Glomerular endothelial cell (primary cell): ENCODE measurements around the gene ACTG2. TPM values are rescaled to one million over a fixed set of nuclear protein-coding genes. Genes with fewer than 3 reads are reported as not detected.
"Not testable (repeated sequence)": the region's sequence is repeated elsewhere in the genome, so short reads cannot be mapped to it uniquely, and the experiment has no call there.

ENCODE experiments used
- DNase-seq: peaks from one replicate; pipeline ENCODE4 v3.0.0-alpha.2; 2011; ENCODE audit warnings: low read depth, low spot score; ENCODE audit errors: extremely low read depth
- total RNA-seq: library from RNA; depleted of rRNA; stranded (reverse); fragments of >200 nt; gene quantifications from 2 replicates; pipeline ENCODE4 v1.2.3, GENCODE V29; 2015

Gene ACTG2
- total RNA-seq, 1 donor from 2014 or later, result 1.6 TPM

DNA sequence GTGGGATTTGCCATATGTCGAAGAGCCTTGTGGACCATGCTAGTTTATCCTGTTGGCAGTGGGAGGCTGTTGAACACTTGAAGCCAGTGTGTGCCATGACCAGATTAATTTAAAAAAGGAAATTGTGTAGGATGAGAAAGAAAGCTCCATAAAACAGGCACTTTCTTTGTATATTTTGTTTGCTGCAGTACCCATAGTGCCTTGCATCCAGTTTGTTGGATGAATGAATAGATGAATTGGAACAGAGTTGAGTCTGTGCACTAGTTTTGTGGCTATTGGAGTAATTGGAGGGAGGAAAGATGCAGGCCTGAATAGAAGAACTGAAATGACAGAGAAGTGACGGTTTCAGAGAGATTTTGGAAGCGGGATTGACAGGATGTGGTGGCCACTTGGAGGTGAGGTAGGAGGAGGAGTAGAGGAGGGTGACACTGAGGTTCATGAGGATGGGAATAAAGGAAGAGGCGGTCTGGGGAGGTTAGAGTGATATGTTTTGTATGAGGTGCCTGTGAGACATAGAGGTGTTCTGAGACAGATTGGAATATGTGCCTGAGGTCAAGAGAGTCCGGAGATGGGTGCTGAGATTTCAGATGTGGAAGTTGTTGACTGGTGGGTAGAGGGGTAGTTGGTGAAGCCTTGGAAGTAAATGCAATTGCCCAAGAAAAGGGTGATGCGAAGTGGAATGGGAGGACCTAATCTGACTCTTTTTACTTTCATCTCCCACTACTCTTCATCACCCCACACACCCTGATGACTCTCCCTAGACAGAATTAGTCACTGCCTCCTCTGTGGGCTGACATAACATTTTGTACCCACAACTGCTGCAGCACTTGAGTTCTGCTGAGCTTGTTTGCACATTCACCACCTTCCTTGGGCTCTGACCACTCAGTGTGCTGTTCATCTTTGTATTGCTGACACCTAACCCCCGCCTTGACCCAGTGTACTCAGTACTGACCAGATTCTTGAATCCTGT lies 39.0 kb downstream of the ACTG2 start:
- no peak for DNase-seq

DNA sequence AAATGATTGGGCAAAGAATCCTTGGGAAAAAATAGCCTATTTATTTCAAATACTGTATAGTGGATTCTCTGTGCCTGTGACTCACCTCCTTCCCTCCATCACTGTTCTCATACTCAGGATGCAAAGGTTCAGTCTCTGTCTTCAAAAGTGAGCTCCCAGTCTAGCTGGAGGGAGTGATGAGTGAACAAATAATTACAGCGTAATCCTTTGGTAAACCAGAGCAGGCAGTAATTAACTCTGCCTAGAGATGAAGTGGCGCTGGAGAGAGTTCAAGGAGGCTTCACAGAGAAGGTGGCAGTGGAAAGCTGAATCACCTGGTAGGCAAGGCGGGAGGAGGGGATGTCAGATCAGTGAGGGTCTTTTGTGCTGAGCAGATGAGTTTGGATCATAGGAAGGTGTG lies 40.4 kb downstream of the ACTG2 start:
- DNase-seq, result no peak

DNA sequence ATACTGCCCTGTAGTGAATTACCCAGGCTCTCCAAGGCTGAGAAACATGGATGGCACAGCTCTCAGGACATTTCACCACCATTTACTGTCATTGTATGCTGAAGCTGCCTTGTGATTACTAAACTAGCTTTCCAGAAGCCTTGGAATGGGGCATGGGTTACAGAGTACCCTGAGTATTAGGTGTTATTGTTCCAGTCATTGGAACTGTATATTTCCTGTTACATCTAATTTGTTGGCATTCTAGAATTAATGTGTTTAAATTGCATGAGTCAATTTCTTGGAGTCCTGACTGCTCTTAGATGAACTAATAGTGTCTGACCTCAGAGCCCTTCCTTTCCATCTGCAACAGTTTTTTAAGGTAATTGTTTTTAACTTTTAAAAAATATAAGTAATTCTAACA lies 42.8 kb downstream of the ACTG2 start:
- no peak for DNase-seq

DNA sequence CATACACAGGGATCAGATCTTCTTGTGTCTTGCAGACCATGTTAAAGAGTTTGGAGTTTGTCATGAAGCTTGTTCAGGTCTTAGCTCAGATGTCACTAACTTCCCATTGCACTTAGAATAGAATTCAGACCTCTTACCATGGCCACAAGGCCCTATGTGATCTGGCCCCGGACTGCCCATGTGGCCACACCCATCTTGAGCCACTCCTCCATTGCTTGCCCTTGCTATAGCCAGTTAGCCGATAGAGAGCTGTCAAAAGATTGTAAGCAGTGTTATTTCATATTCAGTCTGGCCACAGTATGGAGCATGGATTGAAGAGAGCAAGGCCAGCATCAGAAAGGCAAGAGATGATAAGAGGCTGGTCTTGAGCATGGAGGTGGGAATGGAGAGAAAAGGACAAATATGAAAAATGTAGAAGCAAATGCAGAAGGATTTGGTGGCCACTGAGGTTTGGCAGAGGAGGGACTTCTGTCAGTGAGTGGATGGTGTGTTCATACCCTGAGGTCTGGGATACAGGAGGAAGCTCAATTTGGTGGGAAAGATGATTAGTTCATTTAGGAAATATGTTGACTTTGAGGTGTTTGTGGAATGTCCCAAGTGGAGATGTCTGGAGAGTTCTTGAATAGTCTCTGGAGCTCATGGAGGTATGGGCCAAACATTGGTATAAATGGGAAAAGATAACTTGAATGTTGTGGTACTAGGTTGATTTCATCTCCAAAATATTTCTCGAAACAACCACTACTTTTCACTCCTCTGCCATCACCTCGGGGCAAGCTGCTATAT lies 44.5 kb downstream of the ACTG2 start:
- DNase-seq, result no peak

DNA sequence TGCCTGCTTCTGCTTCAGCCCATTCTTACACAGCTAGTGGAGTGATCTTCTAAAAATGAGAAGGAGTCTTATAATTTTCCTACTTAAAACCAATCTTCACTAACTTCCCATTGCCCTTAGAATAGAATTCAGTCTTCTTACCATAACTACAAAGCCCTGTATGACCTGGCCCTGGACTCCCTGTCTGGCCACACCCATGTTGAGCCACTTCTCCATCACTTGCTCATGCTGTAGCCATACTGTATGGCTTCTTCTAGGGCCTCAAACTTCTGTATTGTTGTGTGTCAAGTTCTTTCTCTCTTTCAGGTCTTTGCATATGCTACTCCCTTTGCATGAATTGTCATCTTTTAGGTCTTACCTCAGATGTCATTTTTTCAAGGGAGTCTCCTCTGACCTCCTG lies 45.1 kb downstream of the ACTG2 start:
- DNase-seq, result no peak

DNA sequence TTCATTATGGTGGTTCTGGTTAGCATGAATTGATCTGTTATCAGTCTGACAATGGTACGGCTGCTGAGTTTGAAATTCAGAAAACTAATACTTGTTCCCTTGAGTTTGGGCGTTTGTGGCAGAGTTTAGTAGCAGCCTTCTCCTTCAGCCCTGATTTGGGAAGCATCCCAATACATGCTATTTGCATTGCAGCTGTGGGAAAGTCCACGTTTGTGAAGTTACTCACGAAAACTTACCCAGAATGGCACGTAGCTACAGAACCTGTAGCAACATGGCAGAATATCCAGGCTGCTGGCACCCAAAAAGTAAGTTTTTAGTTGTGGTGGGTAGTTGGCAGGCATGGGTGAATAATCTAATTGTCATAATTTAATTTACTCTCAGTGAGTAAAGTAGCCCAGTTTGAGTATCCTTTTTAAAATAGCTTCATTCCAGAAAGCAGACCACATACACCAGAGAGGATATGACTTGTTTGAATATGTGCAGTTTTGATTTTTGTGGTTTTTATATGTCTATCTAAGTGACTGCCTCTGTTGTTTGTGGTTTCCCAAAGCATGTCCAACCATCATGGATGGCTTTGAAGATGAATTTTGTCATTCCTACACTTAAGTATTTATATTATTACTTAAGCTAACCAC lies 46.0 kb downstream of the ACTG2 start:
- DNase-seq, result no peak

DNA sequence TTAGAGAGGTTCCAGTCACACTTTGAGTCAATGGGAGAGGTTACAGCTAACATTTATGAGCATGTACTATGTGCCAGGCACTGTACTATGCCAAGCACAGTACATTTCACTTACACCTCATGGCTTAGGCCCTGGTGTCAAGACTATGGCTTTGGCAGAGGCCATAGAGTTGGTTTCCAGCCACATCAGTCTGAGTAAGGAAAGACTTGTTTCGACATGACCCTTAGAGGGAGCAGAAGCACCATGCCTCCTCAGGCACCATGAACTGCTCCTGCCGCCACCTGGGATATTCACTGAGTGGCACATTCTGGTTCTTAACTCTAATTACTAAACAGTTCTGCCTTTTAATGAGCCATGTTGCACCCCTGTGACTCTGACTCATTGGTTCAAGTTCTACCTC lies 46.6 kb downstream of the ACTG2 start:
- no peak for DNase-seq

DNA sequence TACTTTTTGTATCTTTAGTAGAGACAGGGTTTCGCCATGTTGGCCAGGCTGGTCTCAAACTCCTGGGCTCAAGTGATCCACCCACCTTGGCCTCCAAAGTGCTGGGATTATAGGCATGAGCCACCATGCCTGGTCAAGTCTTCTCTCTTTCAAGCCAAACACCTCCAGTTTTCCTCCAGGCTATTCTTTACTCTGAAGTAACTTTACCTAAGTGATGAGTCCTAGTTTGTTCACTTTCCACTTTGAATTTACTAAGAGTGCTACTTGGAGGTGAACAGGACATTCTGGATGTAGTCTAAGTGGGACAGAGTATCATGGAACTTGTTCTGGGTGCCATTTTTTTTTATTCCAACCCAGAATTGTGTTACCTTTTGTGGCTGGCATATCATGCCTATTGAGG lies 47.3 kb downstream of the ACTG2 start:
- DNase-seq, result not testable (repeated sequence)

DNA sequence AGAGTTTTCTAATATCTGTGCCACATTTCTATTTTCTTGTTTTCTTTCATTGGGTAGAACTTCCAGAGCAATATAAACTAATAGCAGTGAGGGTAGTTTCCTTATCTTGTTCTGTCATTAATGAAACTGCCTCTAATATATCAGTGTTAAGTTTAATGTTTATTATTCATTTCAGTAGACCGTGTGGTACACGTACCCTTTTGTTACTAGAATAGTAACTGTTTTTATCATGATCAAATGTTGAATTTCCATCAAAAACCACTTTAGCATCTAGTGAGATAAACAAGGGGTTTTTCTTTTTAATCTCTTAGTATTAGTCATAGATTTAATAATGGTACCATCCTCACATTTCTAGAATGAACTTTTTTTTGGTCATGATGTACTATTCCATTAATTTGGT lies 49.9 kb downstream of the ACTG2 start:
- no peak for DNase-seq

DNA sequence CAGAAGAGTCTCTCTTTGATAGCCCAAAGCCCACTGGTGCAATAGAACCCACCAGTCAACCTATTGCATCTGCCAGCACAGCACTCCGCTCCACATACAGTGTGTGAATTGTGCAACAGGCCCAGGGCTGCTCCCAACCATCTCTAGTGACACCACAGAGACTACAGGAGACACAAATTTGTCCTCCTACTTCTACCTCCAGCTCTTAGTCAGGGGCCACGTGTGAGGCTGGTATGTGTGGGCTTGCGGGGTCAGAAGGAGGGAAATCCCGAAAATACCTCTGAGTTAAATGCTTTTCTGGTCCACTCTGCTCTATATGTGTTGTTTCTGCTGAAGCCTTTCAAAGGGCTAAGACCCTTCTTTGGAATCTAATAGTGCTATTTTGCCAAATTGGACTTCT lies 51.9 kb downstream of the ACTG2 start:
- no peak for DNase-seq

DNA sequence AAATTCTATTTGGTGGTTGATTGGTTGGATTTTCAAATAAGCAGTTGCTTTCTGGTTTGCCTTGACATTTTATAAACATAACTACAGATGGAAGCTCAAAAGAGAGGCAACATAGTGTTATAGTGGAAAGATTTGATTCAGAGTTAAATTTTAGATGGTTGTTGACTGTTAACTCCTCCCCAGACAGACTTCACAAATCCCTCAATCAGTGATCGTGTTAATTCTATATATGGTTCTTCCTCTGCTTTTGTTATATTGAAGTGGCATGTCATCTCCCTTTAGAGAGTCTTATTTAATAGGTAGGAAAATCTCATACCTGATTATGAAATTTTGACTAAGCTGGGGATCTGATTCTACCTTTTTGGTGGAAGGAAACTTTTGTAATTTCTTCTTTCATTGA lies 53.4 kb downstream of the ACTG2 start:
- DNase-seq, result no peak

DNA sequence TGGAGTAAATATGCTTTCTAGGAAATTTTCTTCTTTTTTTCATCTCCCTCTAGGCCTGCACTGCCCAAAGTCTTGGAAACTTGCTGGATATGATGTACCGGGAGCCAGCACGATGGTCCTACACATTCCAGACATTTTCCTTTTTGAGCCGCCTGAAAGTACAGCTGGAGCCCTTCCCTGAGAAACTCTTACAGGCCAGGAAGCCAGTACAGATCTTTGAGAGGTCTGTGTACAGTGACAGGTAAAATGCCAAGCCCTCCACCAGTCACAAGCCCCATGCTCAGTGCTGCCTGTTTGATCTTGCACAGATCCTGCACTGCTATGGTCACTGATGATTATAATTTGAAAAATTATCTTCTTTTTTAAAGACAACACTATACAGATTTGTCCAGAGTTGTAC lies 53.9 kb downstream of the ACTG2 start:
- DNase-seq, result no peak

DNA sequence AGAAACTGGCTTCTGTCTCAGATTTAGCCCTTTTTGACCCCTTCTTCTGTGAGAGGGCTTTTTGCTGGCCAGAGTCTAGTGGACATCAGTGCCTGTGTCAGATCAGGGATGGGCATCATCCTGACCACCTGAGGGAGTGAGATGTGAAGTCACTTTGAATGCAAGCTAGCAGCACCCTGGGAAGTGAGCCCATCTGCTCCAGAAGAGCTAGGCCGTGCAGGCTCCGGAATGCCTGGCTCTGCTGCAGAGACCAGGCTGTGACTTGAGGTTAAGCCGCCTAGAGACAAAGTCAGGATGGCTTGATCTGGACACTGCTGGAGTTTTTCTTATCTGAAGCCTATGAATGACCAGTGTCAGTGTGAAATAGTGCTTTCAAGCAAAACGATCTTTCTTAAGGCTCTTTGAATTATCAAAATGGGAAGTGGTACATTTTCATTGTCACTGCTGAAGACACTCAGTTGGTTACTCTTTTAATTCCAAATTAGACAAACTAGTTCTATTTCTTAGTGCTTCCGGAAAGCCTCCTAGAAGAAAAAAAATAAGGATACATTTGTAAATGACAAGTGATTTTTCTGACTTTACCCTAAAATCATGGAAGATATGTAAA lies 54.7 kb downstream of the ACTG2 start:
- no peak for DNase-seq

DNA sequence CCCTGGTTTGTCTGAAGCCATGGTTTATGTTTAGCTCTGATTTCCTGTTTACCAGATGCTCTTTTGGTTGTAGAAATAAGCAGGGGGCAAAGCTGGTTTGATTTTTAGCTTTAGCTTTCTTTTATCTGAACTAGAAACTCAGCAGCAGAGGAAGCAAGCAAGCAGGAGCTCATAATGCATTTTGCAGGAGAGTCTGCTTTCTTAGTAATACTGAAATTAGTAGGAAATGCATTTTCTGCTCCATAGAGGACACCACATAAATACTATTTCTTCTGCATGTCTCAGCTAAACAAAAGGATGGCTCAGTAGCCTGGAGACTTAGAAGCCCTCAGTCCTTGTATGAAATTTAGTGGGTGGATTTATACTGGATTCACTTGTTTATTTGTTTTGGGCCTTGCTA lies 57.0 kb downstream of the ACTG2 start:
- DNase-seq, result no peak

DNA sequence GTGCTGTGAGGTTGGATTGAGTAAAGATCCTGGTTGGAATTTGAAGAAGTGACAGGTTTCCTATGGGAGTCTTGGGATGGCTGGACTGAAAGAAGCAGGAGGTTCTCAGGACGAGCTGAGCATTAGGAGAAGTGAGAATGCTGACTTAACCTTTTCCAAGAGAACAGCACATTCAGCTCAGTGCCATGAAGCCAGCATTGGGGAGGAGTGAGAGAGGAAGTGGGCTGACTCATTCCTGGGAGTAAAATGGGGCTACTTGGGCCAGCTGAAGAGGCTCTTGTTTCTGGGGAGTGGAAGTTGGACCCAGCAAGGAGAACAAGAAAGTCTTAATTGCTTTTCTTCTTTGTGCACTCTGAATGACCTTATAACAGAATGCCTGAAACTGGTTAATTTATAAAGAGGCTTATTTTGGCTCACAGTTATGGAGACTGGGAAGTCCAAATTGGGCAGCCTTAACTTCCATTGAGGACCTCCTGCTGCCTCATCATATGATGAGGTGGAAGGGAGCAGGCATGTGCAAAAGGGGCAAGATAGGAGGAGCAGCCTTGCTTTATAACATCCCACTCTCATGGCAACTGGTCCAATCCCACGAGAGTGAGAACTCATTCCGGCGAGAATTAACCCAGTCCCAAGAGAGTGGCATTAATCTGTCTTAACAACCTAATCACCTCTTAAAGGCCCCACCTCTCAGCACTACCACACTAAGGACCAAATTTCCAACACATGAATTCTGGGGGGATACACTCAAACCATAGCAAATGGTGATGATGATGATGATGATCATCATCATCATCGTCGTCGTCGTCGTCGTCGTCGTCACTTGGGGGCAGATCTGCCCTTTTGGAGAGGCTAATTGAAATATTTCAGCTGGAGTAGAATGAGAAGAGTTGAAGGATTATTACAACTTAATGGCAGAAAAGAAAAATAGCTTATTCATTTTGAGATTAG lies 60.0 kb downstream of the ACTG2 start:
- DNase-seq, result peak; percentile 9

DNA sequence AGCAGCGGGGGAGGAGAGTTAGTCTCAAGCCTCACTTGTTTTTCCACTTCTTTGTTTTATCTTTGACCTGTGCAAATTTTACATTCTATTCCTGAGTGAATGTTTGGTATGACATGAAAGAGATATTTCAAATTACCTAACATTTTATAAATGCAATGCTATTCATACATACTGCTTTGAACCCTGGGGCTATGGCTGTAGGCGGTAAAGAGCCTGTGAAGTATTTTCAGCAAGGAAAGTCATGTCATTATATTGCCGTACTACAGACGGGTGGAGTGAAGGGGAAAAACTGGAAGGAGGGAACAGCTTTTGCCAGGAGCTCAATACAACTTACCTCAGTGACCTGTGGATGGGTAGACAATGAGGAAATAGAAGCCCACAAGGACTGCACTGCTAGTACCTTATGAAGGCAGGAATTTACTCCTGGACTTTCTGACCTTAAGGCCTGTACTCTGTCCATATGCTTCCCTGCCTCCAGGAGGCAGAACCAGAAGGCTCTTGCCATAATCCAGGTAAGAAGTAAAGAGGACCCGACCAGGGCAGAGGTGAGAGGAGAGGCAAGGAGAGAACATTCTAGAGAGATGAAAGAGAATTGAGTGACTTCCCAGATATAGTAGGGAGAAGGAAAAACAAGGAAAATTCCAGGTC lies 63.5 kb downstream of the ACTG2 start:
- DNase-seq, result no peak

DNA sequence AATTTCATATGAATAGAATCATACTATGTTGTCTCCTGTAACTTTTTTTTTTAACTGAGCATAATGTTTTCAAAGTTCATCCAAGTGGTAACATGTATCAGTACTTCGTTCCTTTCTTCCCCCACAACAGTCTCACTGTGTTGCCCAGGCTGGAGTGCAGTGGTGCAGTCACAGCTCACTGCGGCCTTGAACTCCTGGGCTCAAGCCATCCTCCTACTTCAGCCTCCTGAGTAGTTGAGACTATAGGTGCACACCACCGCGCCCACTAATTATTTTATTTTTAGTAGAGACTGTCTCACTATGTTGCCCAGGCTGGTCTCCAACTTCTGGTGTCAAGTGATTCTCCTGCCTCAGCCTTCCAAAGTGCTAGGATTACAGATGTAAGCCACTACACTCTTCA lies 68.5 kb downstream of the ACTG2 start:
- DNase-seq, result no peak

DNA sequence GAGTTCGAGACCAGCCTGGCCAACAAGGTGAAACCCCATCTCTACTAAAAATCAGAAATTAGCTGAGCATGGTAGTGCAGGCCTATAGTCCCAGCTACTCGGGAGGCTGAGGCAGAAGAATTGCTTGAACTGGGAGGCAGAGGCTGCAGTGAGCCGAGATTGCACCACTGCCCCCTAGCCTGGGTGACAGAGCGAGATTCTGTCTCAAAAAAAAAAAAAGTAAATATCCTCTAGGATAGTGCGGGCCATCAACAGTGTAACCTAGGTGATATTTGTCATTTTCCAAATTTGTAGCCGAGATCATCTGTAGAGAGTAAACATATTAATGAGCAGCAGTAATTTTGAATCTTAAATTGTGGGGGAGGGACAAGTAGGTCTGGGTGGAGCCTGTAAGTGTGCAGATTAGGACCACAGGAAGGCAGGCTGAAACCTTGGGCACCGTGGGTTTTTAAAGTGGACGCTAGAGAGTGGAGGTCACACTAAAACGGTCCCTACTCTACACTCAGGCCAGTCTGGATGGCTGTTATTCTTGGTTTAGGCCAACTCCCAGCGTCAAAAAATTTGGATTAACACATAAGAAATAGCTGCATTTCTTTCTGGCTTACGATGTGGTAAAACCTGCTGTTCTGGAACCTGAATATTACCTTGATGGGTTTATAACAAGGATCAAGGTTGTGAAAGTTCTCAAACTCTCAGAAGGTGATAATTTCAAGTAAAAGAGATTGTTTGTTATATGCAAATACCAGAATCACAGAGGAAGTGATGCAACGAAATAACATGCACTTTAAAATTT lies 69.2 kb downstream of the ACTG2 start:
- no peak for DNase-seq

DNA sequence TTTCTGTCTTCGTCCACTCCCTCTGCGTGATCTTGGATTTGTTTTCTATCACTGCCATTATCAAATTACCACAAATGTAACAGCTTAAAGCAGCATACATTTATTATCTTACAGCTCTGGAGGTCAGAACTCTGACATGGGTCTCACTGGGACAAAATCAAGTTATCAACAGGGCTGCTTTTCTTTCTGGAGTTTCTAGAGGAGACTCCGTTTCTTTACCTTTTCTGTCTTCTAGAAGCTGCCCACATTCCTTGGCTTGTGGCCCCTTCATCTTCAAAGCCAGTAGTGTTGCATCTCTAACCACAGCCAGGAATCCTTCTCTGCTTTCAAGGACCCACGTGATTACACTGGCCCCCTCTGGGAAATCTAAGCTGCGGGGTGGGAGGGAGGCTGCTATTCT lies 70.0 kb downstream of the ACTG2 start:
- no peak for DNase-seq
